WTC11 (cell line): ENCODE results near the gene MYPN. TPM values are rescaled to one million over a fixed set of nuclear protein-coding genes. Genes with fewer than 3 reads are reported as not detected.

Experiments
- ATAC-seq: fragments of 200-7000 bp; cut with Tn5 transposase; 2 replicates; pipeline ENCODE4 v1.10.0; 2021; ENCODE audit warnings: mild to moderate bottlenecking, moderate library complexity
- CTCF ChIA-PET: fragments of 300-600 bp; sonication (Branson Sonifier 250); formaldehyde crosslinking; loops from one replicate; lab custom pipeline; 2021; ENCODE audit warnings: antibody characterized with exemption; lab: Charles Lee
- POLR2A ChIA-PET: fragments of 350-600 bp; sonication (Branson Sonifier 250); formaldehyde crosslinking; loops from one replicate; lab custom pipeline; 2021; ENCODE audit warnings: antibody characterized with exemption; lab: Charles Lee
- DNase-seq: peaks from one replicate; pipeline ENCODE4 v3.0.0; 2021; ENCODE audit warnings: low spot score
- H3K27ac Mint-ChIP-seq: 2 replicates; pipeline ENCODE4 v1.8.0; 2021; ENCODE audit warnings: mixed read lengths
- H3K27me3 Mint-ChIP-seq: 2 replicates; pipeline ENCODE4 v1.8.0; 2021; ENCODE audit warnings: low read depth, mild to moderate bottlenecking, moderate library complexity, mixed read lengths
- H3K36me3 Mint-ChIP-seq: 2 replicates; pipeline ENCODE4 v1.8.0; 2021; ENCODE audit warnings: mixed read lengths
- H3K4me1 Mint-ChIP-seq: 2 replicates; pipeline ENCODE4 v1.8.0; 2022; ENCODE audit warnings: mixed read lengths
- H3K4me3 Mint-ChIP-seq: 2 replicates; pipeline ENCODE4 v1.8.0; 2021; ENCODE audit warnings: mild to moderate bottlenecking, moderate library complexity, mixed read lengths
- H3K9me3 Mint-ChIP-seq: 2 replicates; pipeline ENCODE4 v1.8.0; 2021; ENCODE audit warnings: mixed read lengths
- ELF4 ChIP-seq: sonication (generic); formaldehyde crosslinking; IDR thresholded peaks from 2 replicates; pipeline ENCODE4 v1.8.1; 2022; ENCODE audit warnings: low read depth, mild to moderate bottlenecking, moderate library complexity, missing genetic modification reagents
- EMX1 ChIP-seq: fragments of 250-450 bp; sonication (Bioruptor Pico); IDR thresholded peaks from 2 replicates; pipeline ENCODE4 v1.8.0; 2021; ENCODE audit warnings: mild to moderate bottlenecking
- ESRRA ChIP-seq: sonication (generic); formaldehyde crosslinking; IDR thresholded peaks from 2 replicates; pipeline ENCODE4 v1.8.1; 2022; ENCODE audit warnings: mild to moderate bottlenecking, missing genetic modification reagents, borderline replicate concordance
- JAZF1 ChIP-seq: fragments of 250-450 bp; sonication (Bioruptor Pico); IDR thresholded peaks from 2 replicates; pipeline ENCODE4 v1.9.0; 2021; ENCODE audit warnings: moderate library complexity, mild to moderate bottlenecking, inconsistent platforms
- NFATC4 ChIP-seq: fragments of 250-450 bp; sonication (Bioruptor Pico); IDR thresholded peaks from 2 replicates; pipeline ENCODE4 v1.9.0; 2021; ENCODE audit warnings: mild to moderate bottlenecking
- NFYB ChIP-seq: sonication (generic); formaldehyde crosslinking; conservative IDR thresholded peaks from 2 replicates; pipeline ENCODE4 v1.8.0; 2022; ENCODE audit warnings: low read depth, missing genetic modification reagents
- OVOL2 ChIP-seq: fragments of 250-450 bp; sonication (Bioruptor Pico); IDR thresholded peaks from 2 replicates; pipeline ENCODE4 v1.9.0; 2021; ENCODE audit warnings: mild to moderate bottlenecking, borderline replicate concordance
- PRRX2 ChIP-seq: fragments of 250-450 bp; sonication (Bioruptor Pico); IDR thresholded peaks from 2 replicates; pipeline ENCODE4 v1.8.0; 2021; ENCODE audit warnings: mild to moderate bottlenecking
- RORB ChIP-seq: fragments of 250-450 bp; sonication (Bioruptor Pico); IDR thresholded peaks from 2 replicates; pipeline ENCODE4 v1.9.0; 2021; ENCODE audit warnings: mild to moderate bottlenecking
- TEAD1 ChIP-seq: sonication (generic); formaldehyde crosslinking; IDR thresholded peaks from 2 replicates; pipeline ENCODE4 v1.8.0; 2022; ENCODE audit warnings: mild to moderate bottlenecking, missing genetic modification reagents
- ZNF219 ChIP-seq: sonication (generic); formaldehyde crosslinking; IDR thresholded peaks from 2 replicates; pipeline ENCODE4 v1.8.0; 2023; ENCODE audit warnings: missing genetic modification reagents, mild to moderate bottlenecking, borderline replicate concordance
- ZNF263 ChIP-seq: sonication (generic); formaldehyde crosslinking; IDR thresholded peaks from 2 replicates; pipeline ENCODE4 v1.8.1; 2022; ENCODE audit warnings: low read depth, mild to moderate bottlenecking, moderate library complexity, missing genetic modification reagents
- ZNF396 ChIP-seq: fragments of 250-450 bp; sonication (Bioruptor Pico); IDR thresholded peaks from 2 replicates; pipeline ENCODE4 v1.8.0; 2021; ENCODE audit warnings: mild to moderate bottlenecking, moderate library complexity, borderline replicate concordance
- ZNF423 ChIP-seq: fragments of 250-450 bp; sonication (Bioruptor Pico); IDR thresholded peaks from 2 replicates; pipeline ENCODE4 v2.1.2; 2022; ENCODE audit warnings: mild to moderate bottlenecking, moderate library complexity
- ZNF671 ChIP-seq: fragments of 250-450 bp; sonication (Bioruptor Pico); IDR thresholded peaks from 2 replicates; pipeline ENCODE4 v1.8.0; 2021; ENCODE audit warnings: mild to moderate bottlenecking
- total RNA-seq: library from RNA; stranded (reverse); gene quantifications from 3 replicates; pipeline ENCODE4 v1.2.3, GENCODE V29; 2021
- TF ChIP-seq, protein P1 (sequence below): sonication (generic); formaldehyde crosslinking; IDR thresholded peaks from 2 replicates; pipeline ENCODE4 v1.8.1; 2022; ENCODE audit warnings: mild to moderate bottlenecking, missing genetic modification reagents, moderate library complexity, borderline replicate concordance
- TF ChIP-seq, protein P2 (sequence below): sonication (generic); formaldehyde crosslinking; conservative IDR thresholded peaks from 2 replicates; pipeline ENCODE4 v1.8.1; 2022; ENCODE audit warnings: mild to moderate bottlenecking, missing genetic modification reagents
- TF ChIP-seq, protein P3 (sequence below): fragments of 250-450 bp; sonication (Bioruptor Pico); IDR thresholded peaks from 2 replicates; pipeline ENCODE4 v2.1.2; 2022; ENCODE audit warnings: mild to moderate bottlenecking, moderate library complexity
- TF ChIP-seq, protein P4 (sequence below): sonication (generic); formaldehyde crosslinking; IDR thresholded peaks from 2 replicates; pipeline ENCODE4 v1.8.1; 2022; ENCODE audit warnings: low read depth, missing genetic modification reagents, borderline replicate concordance
- TF ChIP-seq, protein P5 (sequence below): sonication (generic); formaldehyde crosslinking; IDR thresholded peaks from 2 replicates; pipeline ENCODE4 v1.8.0; 2022; ENCODE audit warnings: mild to moderate bottlenecking, missing genetic modification reagents
- TF ChIP-seq, protein P6 (sequence below): sonication (generic); formaldehyde crosslinking; conservative IDR thresholded peaks from 2 replicates; pipeline ENCODE4 v1.8.1; 2023; ENCODE audit warnings: mild to moderate bottlenecking, low read depth, missing genetic modification reagents, moderate library complexity
- TF ChIP-seq, protein P7 (sequence below): sonication (generic); formaldehyde crosslinking; IDR thresholded peaks from 2 replicates; pipeline ENCODE4 v1.8.1; 2022; ENCODE audit warnings: missing genetic modification reagents, borderline replicate concordance
- TF ChIP-seq, protein P8 (sequence below): fragments of 250-450 bp; sonication (Bioruptor Pico); IDR thresholded peaks from 2 replicates; pipeline ENCODE4 v1.9.0; 2021; ENCODE audit warnings: moderate library complexity, mild to moderate bottlenecking, inconsistent platforms, borderline replicate concordance

The MYPN gene
- total RNA-seq, 1 experiment from 2014 or later = not detected

DNA sequence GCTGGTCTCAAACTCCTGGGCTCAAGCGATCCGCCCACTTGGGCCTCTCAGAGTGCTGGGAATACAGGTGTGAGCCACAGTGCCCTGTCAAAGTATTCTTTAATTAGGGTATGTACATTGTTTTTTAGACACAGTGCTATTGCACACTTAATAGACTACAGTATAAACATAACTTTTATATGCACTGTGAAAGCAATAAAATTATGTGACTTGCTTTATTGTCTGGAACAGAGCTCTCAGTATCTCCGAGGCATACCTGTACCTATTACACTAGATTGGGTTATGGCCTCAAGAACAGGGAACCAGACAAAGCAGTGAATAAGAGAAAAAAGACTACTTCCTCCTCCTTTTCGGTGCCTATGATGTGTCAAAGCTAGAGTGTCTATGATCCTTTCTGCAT lies 109.5 kb downstream of the MYPN start (continued):
- no peak for TF ChIP-seq OVOL2

DNA sequence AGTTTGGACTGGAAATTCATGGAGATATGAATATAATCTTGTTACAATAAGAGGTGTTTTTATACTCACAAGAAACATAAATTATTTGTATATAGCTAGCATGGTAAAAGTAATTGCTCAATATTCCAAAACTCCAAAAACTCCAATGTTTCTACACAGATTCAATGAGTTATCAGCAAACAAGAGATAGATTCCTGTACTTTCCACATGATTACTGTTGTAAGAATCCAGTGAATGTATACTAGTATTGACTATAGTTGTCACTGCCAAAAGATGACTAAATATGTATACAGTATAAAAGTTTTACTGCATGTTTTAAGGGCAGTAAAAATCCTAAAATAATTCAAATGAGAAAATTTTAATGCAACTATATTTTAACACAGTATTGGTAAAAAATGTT lies 111.9 kb downstream of the MYPN start:
- ChIA-PET POLR2A (no interaction called here), CTCF (interaction anchor here (1.4 kb wide), 1 partner anchor 81 kb away, joined by 5 read pairs; no protein-coding TSS in a partner anchor)
- DNase-seq (no peak), ATAC-seq (no peak)
- Mint-ChIP-seq H3K36me3 (no peaks in the 10 kb centered on the region), H3K9me3 (no peaks in the 10 kb centered on the region), H3K27ac (no peak overlapping the region), H3K4me1 (no peaks in the 10 kb centered on the region), H3K4me3 (no peak overlapping the region), H3K27me3 (no peaks in the 10 kb centered on the region)
- no peak for TF ChIP-seq ZNF671 (CRISPR knock-in tag)
- TF ChIP-seq ZNF396 (CRISPR knock-in tag) = no peak
- TF ChIP-seq, protein P1, sequence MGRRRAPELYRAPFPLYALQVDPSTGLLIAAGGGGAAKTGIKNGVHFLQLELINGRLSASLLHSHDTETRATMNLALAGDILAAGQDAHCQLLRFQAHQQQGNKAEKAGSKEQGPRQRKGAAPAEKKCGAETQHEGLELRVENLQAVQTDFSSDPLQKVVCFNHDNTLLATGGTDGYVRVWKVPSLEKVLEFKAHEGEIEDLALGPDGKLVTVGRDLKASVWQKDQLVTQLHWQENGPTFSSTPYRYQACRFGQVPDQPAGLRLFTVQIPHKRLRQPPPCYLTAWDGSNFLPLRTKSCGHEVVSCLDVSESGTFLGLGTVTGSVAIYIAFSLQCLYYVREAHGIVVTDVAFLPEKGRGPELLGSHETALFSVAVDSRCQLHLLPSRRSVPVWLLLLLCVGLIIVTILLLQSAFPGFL (CRISPR knock-in tag) = no peak
- no peak for TF ChIP-seq ZNF263 (CRISPR knock-in tag)
- TF ChIP-seq, protein P2, sequence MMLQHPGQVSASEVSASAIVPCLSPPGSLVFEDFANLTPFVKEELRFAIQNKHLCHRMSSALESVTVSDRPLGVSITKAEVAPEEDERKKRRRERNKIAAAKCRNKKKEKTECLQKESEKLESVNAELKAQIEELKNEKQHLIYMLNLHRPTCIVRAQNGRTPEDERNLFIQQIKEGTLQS (CRISPR knock-in tag) = no peak
- TF ChIP-seq, protein P3, sequence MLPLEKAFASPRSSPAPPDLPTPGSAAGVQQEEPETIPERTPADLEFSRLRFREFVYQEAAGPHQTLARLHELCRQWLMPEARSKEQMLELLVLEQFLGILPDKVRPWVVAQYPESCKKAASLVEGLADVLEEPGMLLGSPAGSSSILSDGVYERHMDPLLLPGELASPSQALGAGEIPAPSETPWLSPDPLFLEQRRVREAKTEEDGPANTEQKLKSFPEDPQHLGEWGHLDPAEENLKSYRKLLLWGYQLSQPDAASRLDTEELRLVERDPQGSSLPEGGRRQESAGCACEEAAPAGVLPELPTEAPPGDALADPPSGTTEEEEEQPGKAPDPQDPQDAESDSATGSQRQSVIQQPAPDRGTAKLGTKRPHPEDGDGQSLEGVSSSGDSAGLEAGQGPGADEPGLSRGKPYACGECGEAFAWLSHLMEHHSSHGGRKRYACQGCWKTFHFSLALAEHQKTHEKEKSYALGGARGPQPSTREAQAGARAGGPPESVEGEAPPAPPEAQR (CRISPR knock-in tag) = no peak
- TF ChIP-seq, protein P4, sequence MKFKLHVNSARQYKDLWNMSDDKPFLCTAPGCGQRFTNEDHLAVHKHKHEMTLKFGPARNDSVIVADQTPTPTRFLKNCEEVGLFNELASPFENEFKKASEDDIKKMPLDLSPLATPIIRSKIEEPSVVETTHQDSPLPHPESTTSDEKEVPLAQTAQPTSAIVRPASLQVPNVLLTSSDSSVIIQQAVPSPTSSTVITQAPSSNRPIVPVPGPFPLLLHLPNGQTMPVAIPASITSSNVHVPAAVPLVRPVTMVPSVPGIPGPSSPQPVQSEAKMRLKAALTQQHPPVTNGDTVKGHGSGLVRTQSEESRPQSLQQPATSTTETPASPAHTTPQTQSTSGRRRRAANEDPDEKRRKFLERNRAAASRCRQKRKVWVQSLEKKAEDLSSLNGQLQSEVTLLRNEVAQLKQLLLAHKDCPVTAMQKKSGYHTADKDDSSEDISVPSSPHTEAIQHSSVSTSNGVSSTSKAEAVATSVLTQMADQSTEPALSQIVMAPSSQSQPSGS (CRISPR knock-in tag) = no peak
- TF ChIP-seq ELF4 (CRISPR knock-in tag) = no peak
- TF ChIP-seq, protein P5, sequence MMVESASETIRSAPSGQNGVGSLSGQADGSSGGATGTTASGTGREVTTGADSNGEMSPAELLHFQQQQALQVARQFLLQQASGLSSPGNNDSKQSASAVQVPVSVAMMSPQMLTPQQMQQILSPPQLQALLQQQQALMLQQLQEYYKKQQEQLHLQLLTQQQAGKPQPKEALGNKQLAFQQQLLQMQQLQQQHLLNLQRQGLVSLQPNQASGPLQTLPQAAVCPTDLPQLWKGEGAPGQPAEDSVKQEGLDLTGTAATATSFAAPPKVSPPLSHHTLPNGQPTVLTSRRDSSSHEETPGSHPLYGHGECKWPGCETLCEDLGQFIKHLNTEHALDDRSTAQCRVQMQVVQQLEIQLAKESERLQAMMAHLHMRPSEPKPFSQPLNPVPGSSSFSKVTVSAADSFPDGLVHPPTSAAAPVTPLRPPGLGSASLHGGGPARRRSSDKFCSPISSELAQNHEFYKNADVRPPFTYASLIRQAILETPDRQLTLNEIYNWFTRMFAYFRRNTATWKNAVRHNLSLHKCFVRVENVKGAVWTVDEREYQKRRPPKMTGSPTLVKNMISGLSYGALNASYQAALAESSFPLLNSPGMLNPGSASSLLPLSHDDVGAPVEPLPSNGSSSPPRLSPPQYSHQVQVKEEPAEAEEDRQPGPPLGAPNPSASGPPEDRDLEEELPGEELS = no peak
- no peak for TF ChIP-seq ESRRA (CRISPR knock-in tag)
- no peak for TF ChIP-seq TEAD1 (CRISPR knock-in tag)
- no peak for TF ChIP-seq PRRX2 (CRISPR knock-in tag)
- TF ChIP-seq, protein P6, sequence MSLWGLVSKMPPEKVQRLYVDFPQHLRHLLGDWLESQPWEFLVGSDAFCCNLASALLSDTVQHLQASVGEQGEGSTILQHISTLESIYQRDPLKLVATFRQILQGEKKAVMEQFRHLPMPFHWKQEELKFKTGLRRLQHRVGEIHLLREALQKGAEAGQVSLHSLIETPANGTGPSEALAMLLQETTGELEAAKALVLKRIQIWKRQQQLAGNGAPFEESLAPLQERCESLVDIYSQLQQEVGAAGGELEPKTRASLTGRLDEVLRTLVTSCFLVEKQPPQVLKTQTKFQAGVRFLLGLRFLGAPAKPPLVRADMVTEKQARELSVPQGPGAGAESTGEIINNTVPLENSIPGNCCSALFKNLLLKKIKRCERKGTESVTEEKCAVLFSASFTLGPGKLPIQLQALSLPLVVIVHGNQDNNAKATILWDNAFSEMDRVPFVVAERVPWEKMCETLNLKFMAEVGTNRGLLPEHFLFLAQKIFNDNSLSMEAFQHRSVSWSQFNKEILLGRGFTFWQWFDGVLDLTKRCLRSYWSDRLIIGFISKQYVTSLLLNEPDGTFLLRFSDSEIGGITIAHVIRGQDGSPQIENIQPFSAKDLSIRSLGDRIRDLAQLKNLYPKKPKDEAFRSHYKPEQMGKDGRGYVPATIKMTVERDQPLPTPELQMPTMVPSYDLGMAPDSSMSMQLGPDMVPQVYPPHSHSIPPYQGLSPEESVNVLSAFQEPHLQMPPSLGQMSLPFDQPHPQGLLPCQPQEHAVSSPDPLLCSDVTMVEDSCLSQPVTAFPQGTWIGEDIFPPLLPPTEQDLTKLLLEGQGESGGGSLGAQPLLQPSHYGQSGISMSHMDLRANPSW = no peak

DNA sequence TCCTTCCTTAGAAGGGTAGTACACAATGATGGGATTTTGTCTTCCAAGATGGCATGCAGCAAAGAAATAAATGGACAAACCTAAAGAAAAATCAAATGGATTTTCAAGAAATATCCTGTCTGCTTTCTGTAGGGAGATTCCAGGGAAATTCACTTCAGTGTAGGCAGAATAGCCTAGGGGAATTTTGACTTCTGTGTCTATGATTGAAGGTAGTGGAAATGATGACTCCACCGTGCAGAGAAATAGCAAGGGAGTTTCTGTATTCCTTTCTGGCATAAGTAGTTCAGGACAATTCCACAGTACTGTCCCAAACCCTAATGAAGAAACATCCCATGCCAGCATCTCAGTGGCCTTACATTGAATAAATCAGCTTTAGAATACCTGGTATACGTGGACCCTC lies 113.1 kb downstream of the MYPN start:
- CTCF ChIA-PET = interaction anchor here (0.5 to 2.5 kb wide), 2 partner anchors 10 to 110 kb away, joined by 4 to 16 read pairs; partner anchors contain the start of gene HNRNPH3
- no peak for TF ChIP-seq ZNF423 (CRISPR knock-in tag)
- TF ChIP-seq, protein P7, sequence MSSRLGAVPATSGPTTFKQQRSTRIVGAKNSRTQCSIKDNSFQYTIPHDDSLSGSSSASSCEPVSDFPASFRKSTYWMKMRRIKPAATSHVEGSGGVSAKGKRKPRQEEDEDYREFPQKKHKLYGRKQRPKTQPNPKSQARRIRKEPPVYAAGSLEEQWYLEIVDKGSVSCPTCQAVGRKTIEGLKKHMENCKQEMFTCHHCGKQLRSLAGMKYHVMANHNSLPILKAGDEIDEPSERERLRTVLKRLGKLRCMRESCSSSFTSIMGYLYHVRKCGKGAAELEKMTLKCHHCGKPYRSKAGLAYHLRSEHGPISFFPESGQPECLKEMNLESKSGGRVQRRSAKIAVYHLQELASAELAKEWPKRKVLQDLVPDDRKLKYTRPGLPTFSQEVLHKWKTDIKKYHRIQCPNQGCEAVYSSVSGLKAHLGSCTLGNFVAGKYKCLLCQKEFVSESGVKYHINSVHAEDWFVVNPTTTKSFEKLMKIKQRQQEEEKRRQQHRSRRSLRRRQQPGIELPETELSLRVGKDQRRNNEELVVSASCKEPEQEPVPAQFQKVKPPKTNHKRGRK (CRISPR knock-in tag) = no peak
- no peak for TF ChIP-seq NFYB (CRISPR knock-in tag)
- no peak for TF ChIP-seq JAZF1 (CRISPR knock-in tag)
- TF ChIP-seq ELF4 (CRISPR knock-in tag) = no peak
- TF ChIP-seq NFATC4 (CRISPR knock-in tag) = no peak
- no peak for TF ChIP-seq ZNF219 (CRISPR knock-in tag)
- no peak for TF ChIP-seq EMX1 (CRISPR knock-in tag)
- TF ChIP-seq RORB (CRISPR knock-in tag) = no peak
- TF ChIP-seq, protein P8, sequence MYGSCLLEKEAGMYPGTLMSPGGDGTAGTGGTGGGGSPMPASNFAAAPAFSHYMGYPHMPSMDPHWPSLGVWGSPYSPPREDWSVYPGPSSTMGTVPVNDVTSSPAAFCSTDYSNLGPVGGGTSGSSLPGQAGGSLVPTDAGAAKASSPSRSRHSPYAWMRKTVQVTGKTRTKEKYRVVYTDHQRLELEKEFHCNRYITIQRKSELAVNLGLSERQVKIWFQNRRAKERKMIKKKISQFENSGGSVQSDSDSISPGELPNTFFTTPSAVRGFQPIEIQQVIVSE (CRISPR knock-in tag) = no peak

More for the DNA sequence above, 113.1 kb downstream of the MYPN start:
- ATAC-seq (no peak), DNase-seq (no peak)
- H3K4me1 Mint-ChIP-seq = no peaks in the 10 kb centered on the region
- no peaks in the 10 kb centered on the region for H3K9me3 Mint-ChIP-seq
- H3K4me3 Mint-ChIP-seq = no peak overlapping the region
- no peaks in the 10 kb centered on the region for H3K36me3 Mint-ChIP-seq
- POLR2A ChIA-PET = no interaction called here
- no peak overlapping the region for H3K27ac Mint-ChIP-seq
- no peaks in the 10 kb centered on the region for H3K27me3 Mint-ChIP-seq
